Mucosa of stomach (tissue), 1 donor: ENCODE measurements around the gene DLG2.
"Not testable (repeated sequence)": the region's sequence is repeated elsewhere in the genome, so short reads cannot be mapped to it uniquely, and the experiment has no call there.

Experiments
- H3K27me3 ChIP-seq: one replicate; pipeline ENCODE4 v1.7.0; 2013; ENCODE audit warnings: mild to moderate bottlenecking, low read length; ENCODE audit not compliant: control insufficient read depth, insufficient read depth
- H3K36me3 ChIP-seq: one replicate; pipeline ENCODE4 v1.7.0; 2013; ENCODE audit warnings: low read length; ENCODE audit not compliant: control insufficient read depth, insufficient read depth
- H3K4me1 ChIP-seq: one replicate; pipeline ENCODE4 v1.7.0; 2013; ENCODE audit warnings: mild to moderate bottlenecking, low read length; ENCODE audit not compliant: control insufficient read depth, insufficient read depth
- H3K4me3 ChIP-seq: one replicate; pipeline ENCODE4 v1.7.0; 2013; ENCODE audit warnings: low read length
- H3K9ac ChIP-seq: one replicate; pipeline ENCODE4 v1.7.0; 2013; ENCODE audit warnings: mild to moderate bottlenecking, low read length, moderate library complexity
- H3K9me3 ChIP-seq: one replicate; pipeline ENCODE4 v1.7.0; 2013; ENCODE audit warnings: mild to moderate bottlenecking, low read length, moderate library complexity; ENCODE audit not compliant: control insufficient read depth
- donor health status: Pancreatic carcinoma.

The DLG2 gene

DNA sequence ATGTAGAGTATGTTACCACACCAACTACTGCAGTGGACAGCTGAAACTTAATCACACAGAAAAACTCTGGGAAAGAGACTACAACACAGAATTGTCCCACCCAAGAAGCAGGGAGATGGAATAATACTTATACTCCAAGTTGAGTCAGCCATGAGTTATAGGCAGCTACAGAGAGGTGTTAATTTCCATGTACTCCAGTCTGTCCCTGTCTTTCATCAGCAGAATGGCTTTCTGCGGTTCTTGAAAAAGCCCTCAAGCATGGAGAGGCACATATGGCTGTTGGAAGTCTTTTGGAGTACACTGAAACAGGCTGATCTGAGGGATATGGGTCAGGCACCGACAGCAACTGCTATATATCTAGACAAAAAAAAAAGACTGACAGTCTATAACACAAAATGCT, 219.5 kb downstream of the DLG2 start:
- Histone ChIP-seq H3K4me3 (no peak overlapping the region), H3K9me3 (no peaks in the 10 kb centered on the region), H3K4me1 (no peaks in the 10 kb centered on the region), H3K27me3 (no peaks in the 10 kb centered on the region), H3K36me3 (no peaks in the 10 kb centered on the region), H3K9ac (no peak overlapping the region)

- no peaks in the 10 kb centered on the region for H3K36me3 ChIP-seq
- no peaks in the 10 kb centered on the region for H3K27me3 ChIP-seq
- no peak overlapping the region for H3K4me3 ChIP-seq
- H3K4me1 ChIP-seq = no peaks in the 10 kb centered on the region
- H3K9ac ChIP-seq = no peak overlapping the region
- H3K9me3 ChIP-seq = no peaks in the 10 kb centered on the region
Observed at GRCh38 chr11:85406841-85407240, 220.3 kb downstream of the DLG2 start.

GRCh38 chr11:85406316-85406715, 220.8 kb downstream of the DLG2 start:
- Histone ChIP-seq H3K27me3 (no peaks in the 10 kb centered on the region), H3K4me1 (no peaks in the 10 kb centered on the region), H3K36me3 (no peaks in the 10 kb centered on the region), H3K9ac (no peak overlapping the region), H3K4me3 (no peak overlapping the region), H3K9me3 (no peaks in the 10 kb centered on the region)

DNA sequence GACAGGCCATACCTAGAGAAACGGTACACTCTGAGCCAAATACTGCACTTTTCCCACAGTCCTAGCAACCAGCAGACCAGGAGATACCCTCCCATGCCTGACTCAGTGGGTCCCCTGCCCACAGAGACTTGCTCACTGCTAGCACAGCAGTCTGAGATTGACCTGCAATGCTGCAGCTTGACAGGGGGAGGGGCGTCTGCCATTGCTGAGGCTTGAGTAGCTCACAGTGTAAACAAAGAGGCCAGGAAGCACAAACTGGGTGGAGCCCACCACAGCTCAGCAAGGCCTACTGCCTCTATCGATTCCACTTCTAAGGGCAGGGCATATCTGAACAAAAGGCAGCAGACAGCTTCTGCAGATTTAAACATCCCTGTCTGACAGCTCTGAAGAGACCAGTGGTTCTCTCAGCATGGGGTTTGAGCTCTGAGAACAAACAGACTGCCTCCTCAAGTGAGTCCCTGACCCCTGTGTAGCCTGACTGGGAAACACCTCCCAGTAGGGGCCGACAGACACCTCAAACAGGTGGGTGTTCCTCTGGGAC, 231.6 kb downstream of the DLG2 start:
- H3K36me3 ChIP-seq, H3K4me3 ChIP-seq, H3K9ac ChIP-seq, H3K9me3 ChIP-seq, H3K27me3 ChIP-seq, H3K4me1 ChIP-seq: not testable (repeated sequence)

DNA sequence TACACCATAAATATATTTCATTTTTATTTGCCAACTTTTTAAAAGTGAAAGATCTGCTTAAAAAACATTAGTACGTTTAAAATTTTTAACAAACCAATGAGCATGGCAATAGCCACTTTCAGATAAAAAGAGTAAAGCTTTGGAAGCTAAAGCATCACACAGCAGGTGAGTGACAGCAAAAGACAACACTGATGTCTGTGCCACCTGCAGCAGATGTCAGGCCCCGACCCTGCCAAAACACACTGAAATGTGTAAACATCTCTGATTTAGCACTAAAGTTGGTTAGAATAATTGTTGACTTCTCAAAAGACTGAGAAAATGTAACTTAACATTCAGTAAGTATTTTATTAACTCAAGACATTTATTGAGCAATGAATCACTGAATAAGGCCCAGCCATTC, 232.9 kb downstream of the DLG2 start:
- Histone ChIP-seq H3K9ac (no peak overlapping the region), H3K4me1 (no peaks in the 10 kb centered on the region), H3K27me3 (no peaks in the 10 kb centered on the region), H3K4me3 (no peak overlapping the region), H3K9me3 (no peaks in the 10 kb centered on the region), H3K36me3 (no peaks in the 10 kb centered on the region)

DNA sequence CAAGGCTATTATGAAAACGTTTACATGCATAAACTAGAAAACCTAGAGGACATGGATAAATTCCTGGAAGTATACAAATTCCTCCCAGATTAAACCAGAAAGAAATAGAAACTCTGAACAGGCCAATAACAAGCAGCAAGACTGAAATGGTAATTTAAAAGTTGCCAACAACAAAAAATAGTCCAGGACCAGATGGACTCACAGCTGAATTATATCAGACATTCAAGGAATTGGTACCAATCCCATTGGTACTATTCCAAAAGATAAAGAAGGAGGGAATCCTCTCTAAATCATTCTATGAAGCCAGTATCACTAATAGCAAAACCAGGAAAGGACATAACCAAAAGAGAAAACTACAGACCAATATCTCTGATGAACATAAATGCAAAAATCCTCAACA, 236.0 kb downstream of the DLG2 start:
- H3K4me1 ChIP-seq = no peaks in the 10 kb centered on the region
- no peak overlapping the region for H3K4me3 ChIP-seq
- no peaks in the 10 kb centered on the region for H3K27me3 ChIP-seq
- H3K9ac ChIP-seq = no peak overlapping the region
- H3K9me3 ChIP-seq = no peaks in the 10 kb centered on the region
- H3K36me3 ChIP-seq = no peaks in the 10 kb centered on the region

- H3K4me3 ChIP-seq = no peak overlapping the region
- H3K9me3 ChIP-seq = no peaks in the 10 kb centered on the region
- no peak overlapping the region for H3K9ac ChIP-seq
- no peaks in the 10 kb centered on the region for H3K36me3 ChIP-seq
- H3K27me3 ChIP-seq = no peaks in the 10 kb centered on the region
- no peaks in the 10 kb centered on the region for H3K4me1 ChIP-seq
Observed at GRCh38 chr11:85385547-85385946, 241.6 kb downstream of the DLG2 start.

DNA sequence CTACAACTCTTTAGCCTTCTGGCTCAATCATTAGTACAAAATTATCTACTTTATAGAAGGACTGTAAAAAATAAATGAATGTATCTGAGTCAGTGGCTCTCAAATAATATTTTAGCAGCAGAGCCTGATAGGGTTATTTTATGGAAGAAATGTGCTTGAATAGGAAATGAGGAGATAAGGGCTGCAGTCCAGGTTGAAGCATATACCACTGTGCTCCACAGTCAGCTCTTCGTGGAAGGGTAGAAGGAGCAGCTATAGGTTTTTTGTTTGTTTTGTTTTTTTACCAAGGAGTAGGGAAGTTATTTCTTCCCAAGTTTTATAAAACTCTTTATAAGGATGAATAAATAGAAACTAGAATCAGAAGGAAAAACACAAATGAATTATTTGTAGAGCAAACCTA, 242.0 kb downstream of the DLG2 start:
- H3K4me3 ChIP-seq = no peak overlapping the region
- no peaks in the 10 kb centered on the region for H3K4me1 ChIP-seq
- no peaks in the 10 kb centered on the region for H3K9me3 ChIP-seq

GRCh38 chr11:85379066-85379465, 248.1 kb downstream of the DLG2 start:
- Histone ChIP-seq H3K9me3 (no peaks in the 10 kb centered on the region), H3K9ac (no peak overlapping the region), H3K4me3 (no peak overlapping the region), H3K36me3 (no peaks in the 10 kb centered on the region), H3K4me1 (no peaks in the 10 kb centered on the region), H3K27me3 (no peaks in the 10 kb centered on the region)

More for the DNA sequence above, 242.0 kb downstream of the DLG2 start:
- H3K27me3 ChIP-seq = no peaks in the 10 kb centered on the region
- H3K9ac ChIP-seq = no peak overlapping the region
- H3K36me3 ChIP-seq = no peaks in the 10 kb centered on the region

DNA sequence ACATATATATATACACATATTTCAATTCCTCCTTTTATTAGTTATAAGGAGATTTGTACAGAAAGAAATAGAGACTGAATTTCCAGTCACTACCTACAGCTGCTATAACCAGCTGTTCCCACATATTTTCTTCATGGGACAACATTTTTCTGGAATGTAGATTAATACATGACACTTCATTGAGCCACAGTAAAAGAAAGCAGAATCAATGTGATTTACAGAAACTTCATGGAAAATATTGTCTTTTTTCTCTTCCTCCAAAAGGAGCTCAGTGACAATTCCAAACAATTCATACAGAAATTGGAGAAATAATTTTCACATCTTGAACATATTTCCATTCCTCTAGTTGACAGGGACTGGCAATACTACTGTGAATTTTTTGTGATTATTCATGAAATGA, 249.2 kb downstream of the DLG2 start:
- no peaks in the 10 kb centered on the region for H3K4me1 ChIP-seq
- H3K9me3 ChIP-seq = no peaks in the 10 kb centered on the region
- no peaks in the 10 kb centered on the region for H3K27me3 ChIP-seq
- H3K4me3 ChIP-seq = no peak overlapping the region
- no peaks in the 10 kb centered on the region for H3K36me3 ChIP-seq
- H3K9ac ChIP-seq = no peak overlapping the region

DNA sequence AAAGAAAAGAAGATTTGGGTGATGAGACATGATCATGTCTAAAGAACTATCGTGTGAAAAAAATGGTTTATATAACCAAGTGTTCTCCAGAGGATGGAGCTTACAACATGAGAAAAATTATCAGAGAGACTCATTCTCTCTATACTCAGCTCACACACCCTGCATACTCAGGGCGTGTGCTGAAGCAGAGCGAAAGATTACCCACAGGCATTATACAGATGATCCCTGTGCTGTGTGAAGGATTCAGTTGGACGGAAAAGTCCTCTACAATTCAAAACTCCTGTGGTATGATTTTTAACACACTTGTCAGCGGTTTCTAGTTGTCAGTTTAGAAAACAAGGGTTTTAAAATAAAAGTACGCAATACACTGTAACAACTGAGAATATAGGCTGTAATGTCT, 267.3 kb downstream of the DLG2 start:
- Histone ChIP-seq H3K9ac (no peak overlapping the region), H3K4me1 (no peaks in the 10 kb centered on the region), H3K27me3 (no peaks in the 10 kb centered on the region), H3K36me3 (no peaks in the 10 kb centered on the region), H3K9me3 (no peaks in the 10 kb centered on the region), H3K4me3 (no peak overlapping the region)

- no peak overlapping the region for H3K9ac ChIP-seq
- H3K9me3 ChIP-seq = no peaks in the 10 kb centered on the region
- H3K27me3 ChIP-seq = no peaks in the 10 kb centered on the region
- no peak overlapping the region for H3K4me3 ChIP-seq
- no peaks in the 10 kb centered on the region for H3K4me1 ChIP-seq
- H3K36me3 ChIP-seq = no peaks in the 10 kb centered on the region
Observed at GRCh38 chr11:85355921-85356320, 271.2 kb downstream of the DLG2 start.

DNA sequence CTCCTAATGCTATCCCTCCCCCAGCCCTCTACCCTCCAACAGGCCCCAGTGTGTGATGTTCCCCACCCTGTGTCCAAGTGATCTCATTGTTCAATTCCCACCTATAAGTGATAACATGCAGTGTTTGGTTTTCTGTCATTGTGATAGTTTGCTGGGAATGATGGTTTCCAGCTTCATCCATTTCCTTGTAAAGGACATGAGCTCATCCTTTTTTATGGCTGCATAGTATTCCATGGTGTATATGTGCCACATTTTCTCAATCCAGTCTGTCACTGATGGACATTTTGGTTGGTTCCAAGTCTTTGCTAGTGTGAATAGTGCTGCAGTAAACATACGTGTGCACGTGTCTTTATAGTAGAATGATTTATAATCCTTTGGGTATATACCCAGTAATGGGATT, 277.6 kb downstream of the DLG2 start:
- H3K4me3 ChIP-seq, H3K27me3 ChIP-seq, H3K9ac ChIP-seq, H3K4me1 ChIP-seq, H3K9me3 ChIP-seq, H3K36me3 ChIP-seq: not testable (repeated sequence)
